ENCODE measurements around the gene SNAP29.

SNAP29 gene

GRCh38 chr22:20865875-20866445 is 7.2 kb downstream of the SNAP29 start:
- DNase-seq (ENCODE audit: extremely low read depth in 1 of 2, low read depth in 1 of 2), result no peak

GRCh38 chr22:20866736-20867135 is 7.9 kb downstream of the SNAP29 start:
- no peak for DNase-seq (ENCODE audit: extremely low read depth in 1 of 2, low read depth in 1 of 2)

GRCh38 chr22:20867179-20868024 is 8.6 kb downstream of the SNAP29 start:
- DNase-seq (ENCODE audit: extremely low read depth in 1 of 2, low read depth in 1 of 2), result no peak

- DNase-seq (ENCODE audit: extremely low read depth in 1 of 2, low read depth in 1 of 2), result no peak
Observed at GRCh38 chr22:20868025-20868962, 9.5 kb downstream of the SNAP29 start.

- no peak for DNase-seq (ENCODE audit: extremely low read depth in 1 of 2, low read depth in 1 of 2)
Observed at GRCh38 chr22:20869234-20869633, 10.4 kb downstream of the SNAP29 start.

GRCh38 chr22:20873214-20873613 is 14.4 kb downstream of the SNAP29 start:
- no peak for DNase-seq (ENCODE audit: extremely low read depth in 1 of 2, low read depth in 1 of 2)

GRCh38 chr22:20875296-20875695 is 16.5 kb downstream of the SNAP29 start:
- no peak for DNase-seq (ENCODE audit: extremely low read depth in 1 of 2, low read depth in 1 of 2)

GRCh38 chr22:20877715-20878114 is 18.9 kb downstream of the SNAP29 start:
- DNase-seq (ENCODE audit: extremely low read depth in 1 of 2, low read depth in 1 of 2), result no peak

- no peak for DNase-seq (ENCODE audit: extremely low read depth in 1 of 2, low read depth in 1 of 2)
Observed at GRCh38 chr22:20881231-20881630, 22.4 kb downstream of the SNAP29 start.

- DNase-seq (ENCODE audit: extremely low read depth in 1 of 2, low read depth in 1 of 2), result no peak
Observed at GRCh38 chr22:20881869-20882815, 23.3 kb downstream of the SNAP29 start.

GRCh38 chr22:20882855-20883254 is 24.0 kb downstream of the SNAP29 start:
- no peak for DNase-seq (ENCODE audit: extremely low read depth in 1 of 2, low read depth in 1 of 2)

GRCh38 chr22:20884454-20884853 is 25.6 kb downstream of the SNAP29 start:
- no peak for DNase-seq (ENCODE audit: extremely low read depth in 1 of 2, low read depth in 1 of 2)

GRCh38 chr22:20885017-20885556 is 26.3 kb downstream of the SNAP29 start:
- DNase-seq (ENCODE audit: extremely low read depth in 1 of 2, low read depth in 1 of 2), result no peak

- peak; percentile 7 to 8 for DNase-seq (ENCODE audit: extremely low read depth in 1 of 2, low read depth in 1 of 2)
Observed at GRCh38 chr22:20885557-20886323, 26.9 kb downstream of the SNAP29 start.

GRCh38 chr22:20887375-20887774 is 28.6 kb downstream of the SNAP29 start:
- no peak for DNase-seq (ENCODE audit: extremely low read depth in 1 of 2, low read depth in 1 of 2)

GRCh38 chr22:20889025-20889704 is 30.4 kb downstream of the SNAP29 start:
- DNase-seq (ENCODE audit: extremely low read depth in 1 of 2, low read depth in 1 of 2), result no peak

- no peak for DNase-seq (ENCODE audit: extremely low read depth in 1 of 2, low read depth in 1 of 2)
Observed at GRCh38 chr22:20889904-20890540, 31.2 kb downstream of the SNAP29 start.

- DNase-seq (ENCODE audit: extremely low read depth in 1 of 2, low read depth in 1 of 2), result no peak
Observed at GRCh38 chr22:20890975-20891374, 32.2 kb downstream of the SNAP29 start.

Measured in stimulated activated CD8-positive, alpha-beta memory T cell treated with anti-CD3 and anti-CD28 coated beads, Interleukin-7, amount 100 ng/mL, for 48 hours (primary cell).